Gastrocnemius medialis (tissue), 4 donors: ENCODE results near the gene HTT.

Experiments used
- CTCF ChIP-seq, 5 experiments: fragments of 450-650 bp in 3 of 5; fragments of 200-600 bp in 2 of 5; sonication (generic) in 2 of 5; IDR thresholded peaks in 4 of 5; conservative IDR thresholded peaks in 1 of 5; 1 replicate in 4 of 5; 2 replicates in 1 of 5; pipeline ENCODE4 v1.5.1; 2016 to 2019; ENCODE audit warnings: antibody characterized with exemption in 5 of 5, mild to moderate bottlenecking in 3 of 5, moderate library complexity in 3 of 5
- POLR2A ChIP-seq, 2 donors: fragments of 450-650 bp; IDR thresholded peaks; one replicate each; pipeline ENCODE4 v1.6.1; 2017; ENCODE audit warnings: antibody characterized with exemption in 2 of 2, mild to moderate bottlenecking in 2 of 2, moderate library complexity in 2 of 2

GRCh38 chr4:3248811-3249661, 174.6 kb downstream of the HTT start, which contains the start of gene MSANTD1:
- TF ChIP-seq CTCF (IDR thresholded peaks at IDR 0.05 in 4 of 5, conservative IDR thresholded peaks at IDR 0.05 in 1 of 5) (no peak), POLR2A (IDR thresholded peaks at IDR 0.05) (no peak)
